ENCODE results near the gene NCS1.

DNA sequence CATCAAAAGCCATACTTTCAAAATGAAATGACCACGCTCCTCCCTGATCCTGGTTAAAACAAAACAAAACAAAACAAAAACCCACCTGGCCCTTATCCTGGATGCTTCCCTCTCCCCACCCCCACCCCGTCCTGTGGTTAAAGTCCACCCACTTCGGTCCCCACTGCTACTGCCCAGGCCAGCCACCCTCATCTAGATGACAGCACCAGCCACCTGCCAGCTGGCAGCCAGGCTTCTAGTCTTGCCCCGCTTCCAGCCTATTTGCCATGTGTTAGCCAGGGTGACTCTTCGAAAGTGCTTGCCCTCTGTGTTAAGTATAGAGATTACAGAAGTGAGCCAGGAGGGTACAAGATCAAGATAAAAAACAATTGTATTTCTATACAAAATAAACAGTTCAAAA lies 27.5 kb upstream of the NCS1 start:
- TF ChIP-seq, protein P1, sequence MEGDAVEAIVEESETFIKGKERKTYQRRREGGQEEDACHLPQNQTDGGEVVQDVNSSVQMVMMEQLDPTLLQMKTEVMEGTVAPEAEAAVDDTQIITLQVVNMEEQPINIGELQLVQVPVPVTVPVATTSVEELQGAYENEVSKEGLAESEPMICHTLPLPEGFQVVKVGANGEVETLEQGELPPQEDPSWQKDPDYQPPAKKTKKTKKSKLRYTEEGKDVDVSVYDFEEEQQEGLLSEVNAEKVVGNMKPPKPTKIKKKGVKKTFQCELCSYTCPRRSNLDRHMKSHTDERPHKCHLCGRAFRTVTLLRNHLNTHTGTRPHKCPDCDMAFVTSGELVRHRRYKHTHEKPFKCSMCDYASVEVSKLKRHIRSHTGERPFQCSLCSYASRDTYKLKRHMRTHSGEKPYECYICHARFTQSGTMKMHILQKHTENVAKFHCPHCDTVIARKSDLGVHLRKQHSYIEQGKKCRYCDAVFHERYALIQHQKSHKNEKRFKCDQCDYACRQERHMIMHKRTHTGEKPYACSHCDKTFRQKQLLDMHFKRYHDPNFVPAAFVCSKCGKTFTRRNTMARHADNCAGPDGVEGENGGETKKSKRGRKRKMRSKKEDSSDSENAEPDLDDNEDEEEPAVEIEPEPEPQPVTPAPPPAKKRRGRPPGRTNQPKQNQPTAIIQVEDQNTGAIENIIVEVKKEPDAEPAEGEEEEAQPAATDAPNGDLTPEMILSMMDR (IDR thresholded peaks at IDR 0.05) = no peak
- no peak for TF ChIP-seq POLR2A (IDR thresholded peaks at IDR 0.05)
- TF ChIP-seq POLR2AphosphoS5 (IDR thresholded peaks at IDR 0.05) = no peak

All from prostate gland (tissue), 2 donors.